Measurements from ENCODE around the gene CD81.

DNA sequence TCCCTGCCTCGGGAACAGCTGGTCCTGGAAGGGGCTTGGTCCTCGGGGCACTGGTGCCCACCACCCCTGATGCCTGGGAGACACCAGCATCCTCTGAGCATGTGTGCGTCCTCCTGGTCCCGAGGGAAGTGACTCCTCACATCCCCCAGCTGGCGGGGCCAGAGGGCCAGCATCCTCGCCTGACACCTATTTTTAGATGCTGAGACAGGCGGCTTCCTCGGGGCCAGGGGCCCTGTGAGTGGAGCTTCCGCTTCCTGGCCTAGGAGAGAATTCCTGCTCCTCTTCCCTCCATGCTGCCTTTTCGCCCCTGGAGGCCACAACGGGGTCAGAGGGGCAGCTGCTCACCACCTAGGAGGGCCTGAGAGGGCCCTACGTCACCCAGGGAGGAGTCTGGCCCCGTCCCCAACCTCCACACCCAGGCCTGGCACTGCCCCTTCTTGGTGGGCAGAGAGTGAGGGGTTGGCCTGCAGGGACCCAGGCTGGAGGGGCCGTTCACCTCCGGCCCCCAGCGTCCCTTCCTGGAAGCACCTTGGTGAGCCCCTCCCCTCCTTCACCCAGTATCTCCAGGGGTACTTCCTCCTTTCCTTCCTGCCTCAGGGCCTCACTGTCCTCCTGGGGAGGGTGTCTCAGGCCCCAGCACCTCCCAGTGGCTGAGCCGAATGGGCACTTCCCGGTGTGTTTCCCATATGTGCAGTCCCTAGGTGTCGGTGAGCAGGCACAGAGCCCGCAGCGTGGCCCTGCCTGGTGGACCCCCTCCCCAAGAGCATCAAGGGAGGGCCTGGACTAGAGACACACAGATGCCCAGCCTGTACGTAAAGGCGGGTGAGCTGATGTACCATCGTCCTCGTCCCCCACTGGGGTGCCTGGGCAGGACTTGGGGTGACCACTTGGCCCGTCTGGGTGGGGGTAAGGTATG, 6.1 kb downstream of the CD81 start:
- TF ChIP-seq, protein P1, sequence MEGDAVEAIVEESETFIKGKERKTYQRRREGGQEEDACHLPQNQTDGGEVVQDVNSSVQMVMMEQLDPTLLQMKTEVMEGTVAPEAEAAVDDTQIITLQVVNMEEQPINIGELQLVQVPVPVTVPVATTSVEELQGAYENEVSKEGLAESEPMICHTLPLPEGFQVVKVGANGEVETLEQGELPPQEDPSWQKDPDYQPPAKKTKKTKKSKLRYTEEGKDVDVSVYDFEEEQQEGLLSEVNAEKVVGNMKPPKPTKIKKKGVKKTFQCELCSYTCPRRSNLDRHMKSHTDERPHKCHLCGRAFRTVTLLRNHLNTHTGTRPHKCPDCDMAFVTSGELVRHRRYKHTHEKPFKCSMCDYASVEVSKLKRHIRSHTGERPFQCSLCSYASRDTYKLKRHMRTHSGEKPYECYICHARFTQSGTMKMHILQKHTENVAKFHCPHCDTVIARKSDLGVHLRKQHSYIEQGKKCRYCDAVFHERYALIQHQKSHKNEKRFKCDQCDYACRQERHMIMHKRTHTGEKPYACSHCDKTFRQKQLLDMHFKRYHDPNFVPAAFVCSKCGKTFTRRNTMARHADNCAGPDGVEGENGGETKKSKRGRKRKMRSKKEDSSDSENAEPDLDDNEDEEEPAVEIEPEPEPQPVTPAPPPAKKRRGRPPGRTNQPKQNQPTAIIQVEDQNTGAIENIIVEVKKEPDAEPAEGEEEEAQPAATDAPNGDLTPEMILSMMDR (IDR thresholded peaks at IDR 0.05 in 2 of 3, conservative IDR thresholded peaks at IDR 0.05 in 1 of 3; ENCODE audit: borderline replicate concordance in 1 of 3, insufficient read depth in 1 of 3, low read depth in 2 of 3, low read length in 2 of 3) = no peak
- TF ChIP-seq POLR2AphosphoS5 (IDR thresholded peaks at IDR 0.05; ENCODE audit: low read depth, low read length) (no peak), POLR2A (IDR thresholded peaks at IDR 0.05; ENCODE audit: borderline replicate concordance, extremely low read depth, insufficient read depth, insufficient read length) (no peak), EZH2phosphoT487 (IDR thresholded peaks at IDR 0.05; ENCODE audit: borderline replicate concordance) (no peak), EZH2 (IDR thresholded peaks at IDR 0.05) (no peak)

Data from HCT116 (cell line).